GM12864 (cell line): Measurements from ENCODE around the gene SEMA4A.
A peak's percentile ranks its signal among the peaks of the same experiment; 100 is the strongest.

ENCODE experiments used
- DNase-seq: peaks from one replicate; pipeline ENCODE4 v3.0.0-alpha.2; 2011; ENCODE audit warnings: low read depth
- H3K4me3 ChIP-seq: 2 replicates; pipeline ENCODE4 v1.5.1; 2011; ENCODE audit warnings: mild to moderate bottlenecking, low read depth, low read length, control low read depth
- TF ChIP-seq, protein P1 (sequence below): IDR thresholded peaks from 2 replicates; pipeline ENCODE4 v1.5.1; 2011; ENCODE audit warnings: low read depth, mild to moderate bottlenecking, moderate library complexity, low read length, control low read depth, inconsistent platforms; ENCODE audit errors: missing control alignments

SEMA4A gene

DNA sequence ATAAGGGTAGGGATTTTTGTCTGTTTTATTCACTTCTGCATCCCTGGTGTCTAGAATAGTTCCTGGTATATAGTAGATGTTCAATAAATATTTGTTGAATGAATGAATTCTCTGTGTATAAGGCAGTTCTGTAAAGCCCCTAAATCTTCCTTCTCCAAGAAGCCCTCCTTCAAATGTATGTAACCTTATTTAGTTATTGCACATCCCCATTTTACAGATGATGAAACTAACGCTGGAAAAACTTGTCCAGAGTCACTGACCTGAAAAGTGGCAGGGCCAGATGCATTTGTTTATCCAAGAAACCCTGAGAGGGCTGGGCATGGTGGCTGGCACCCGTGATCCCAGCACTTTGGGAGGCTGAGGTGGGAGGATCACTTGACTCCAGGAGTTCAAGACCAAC lies 43.1 kb upstream of the SEMA4A start:
- no peak overlapping the region for H3K4me3 ChIP-seq
- DNase-seq: no peak
- TF ChIP-seq, protein P1, sequence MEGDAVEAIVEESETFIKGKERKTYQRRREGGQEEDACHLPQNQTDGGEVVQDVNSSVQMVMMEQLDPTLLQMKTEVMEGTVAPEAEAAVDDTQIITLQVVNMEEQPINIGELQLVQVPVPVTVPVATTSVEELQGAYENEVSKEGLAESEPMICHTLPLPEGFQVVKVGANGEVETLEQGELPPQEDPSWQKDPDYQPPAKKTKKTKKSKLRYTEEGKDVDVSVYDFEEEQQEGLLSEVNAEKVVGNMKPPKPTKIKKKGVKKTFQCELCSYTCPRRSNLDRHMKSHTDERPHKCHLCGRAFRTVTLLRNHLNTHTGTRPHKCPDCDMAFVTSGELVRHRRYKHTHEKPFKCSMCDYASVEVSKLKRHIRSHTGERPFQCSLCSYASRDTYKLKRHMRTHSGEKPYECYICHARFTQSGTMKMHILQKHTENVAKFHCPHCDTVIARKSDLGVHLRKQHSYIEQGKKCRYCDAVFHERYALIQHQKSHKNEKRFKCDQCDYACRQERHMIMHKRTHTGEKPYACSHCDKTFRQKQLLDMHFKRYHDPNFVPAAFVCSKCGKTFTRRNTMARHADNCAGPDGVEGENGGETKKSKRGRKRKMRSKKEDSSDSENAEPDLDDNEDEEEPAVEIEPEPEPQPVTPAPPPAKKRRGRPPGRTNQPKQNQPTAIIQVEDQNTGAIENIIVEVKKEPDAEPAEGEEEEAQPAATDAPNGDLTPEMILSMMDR: no peak

DNA sequence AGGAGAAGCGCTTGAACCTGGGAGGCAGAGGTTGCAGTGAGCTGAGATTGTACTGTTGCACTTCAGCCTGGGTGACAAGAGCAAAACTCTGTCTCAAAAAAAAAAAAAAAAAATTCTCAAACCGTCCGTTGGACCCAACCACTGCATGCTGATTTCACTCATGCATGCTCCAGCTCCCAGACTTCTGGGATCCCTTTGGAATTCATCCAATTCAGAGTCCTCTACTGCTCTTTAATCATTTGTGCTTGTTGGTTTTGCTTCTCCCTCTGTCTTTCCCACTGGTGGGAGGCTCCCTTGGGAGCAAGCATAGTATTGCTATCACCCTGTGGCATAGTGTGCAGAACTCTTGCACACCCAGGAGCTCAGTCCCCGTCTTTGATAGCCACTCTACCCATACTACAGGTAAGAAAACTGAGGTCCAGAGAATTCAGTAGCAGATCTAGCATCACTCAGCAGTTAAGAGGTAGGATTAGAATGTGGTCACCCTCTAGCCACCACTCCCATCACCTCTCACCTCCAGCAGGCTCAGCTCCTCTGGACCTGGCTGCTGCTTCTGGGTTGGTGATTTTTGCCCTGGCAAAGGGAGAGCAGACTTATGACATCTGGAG lies 41.9 kb upstream of the SEMA4A start:
- DNase-seq: no peak
- TF ChIP-seq, protein P1: no peak
- H3K4me3 ChIP-seq: no peak overlapping the region

DNA sequence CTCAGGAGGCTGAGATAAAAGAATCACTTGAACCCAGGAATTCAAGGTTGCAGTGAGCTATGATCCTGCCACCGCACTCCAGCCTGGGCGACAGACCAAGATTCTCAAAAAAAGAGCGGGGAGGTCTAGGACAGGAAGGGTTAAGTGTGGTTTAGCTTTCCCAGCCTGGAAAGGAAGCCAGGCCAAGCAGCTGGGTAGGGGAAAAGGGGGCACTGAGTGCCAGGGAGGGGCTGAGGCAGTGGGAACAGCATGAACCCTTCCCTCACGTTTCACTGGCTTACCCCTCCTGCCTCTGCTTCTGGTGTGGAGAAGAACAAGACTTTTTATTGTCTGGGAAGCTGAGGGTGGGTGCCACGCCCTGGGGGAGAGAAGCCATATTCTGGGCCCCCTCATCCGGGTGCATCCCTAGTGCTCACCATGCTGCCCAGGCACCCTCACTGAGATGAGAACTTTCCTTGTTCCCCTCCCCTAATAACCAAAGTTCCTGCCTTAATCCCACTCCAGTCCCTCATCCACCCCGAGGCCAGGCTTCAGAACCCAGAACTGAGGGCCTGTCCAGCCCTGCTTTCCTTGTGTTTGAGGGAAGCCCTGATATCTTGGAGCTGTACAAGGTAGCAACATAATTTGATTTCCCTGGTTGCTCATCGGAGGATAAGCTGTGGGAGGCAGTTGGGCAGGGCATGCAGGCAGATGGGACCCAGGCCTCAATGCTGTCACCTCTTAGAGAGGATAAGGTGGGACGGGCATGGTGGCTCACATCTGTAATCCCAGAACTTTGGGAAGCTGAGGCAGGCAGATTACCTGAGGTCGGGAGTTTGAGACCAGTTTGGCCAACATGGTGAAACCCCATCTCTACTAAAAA lies 40.9 kb upstream of the SEMA4A start:
- DNase-seq: no peak
- H3K4me3 ChIP-seq: no peak overlapping the region
- TF ChIP-seq, protein P1: no peak

DNA sequence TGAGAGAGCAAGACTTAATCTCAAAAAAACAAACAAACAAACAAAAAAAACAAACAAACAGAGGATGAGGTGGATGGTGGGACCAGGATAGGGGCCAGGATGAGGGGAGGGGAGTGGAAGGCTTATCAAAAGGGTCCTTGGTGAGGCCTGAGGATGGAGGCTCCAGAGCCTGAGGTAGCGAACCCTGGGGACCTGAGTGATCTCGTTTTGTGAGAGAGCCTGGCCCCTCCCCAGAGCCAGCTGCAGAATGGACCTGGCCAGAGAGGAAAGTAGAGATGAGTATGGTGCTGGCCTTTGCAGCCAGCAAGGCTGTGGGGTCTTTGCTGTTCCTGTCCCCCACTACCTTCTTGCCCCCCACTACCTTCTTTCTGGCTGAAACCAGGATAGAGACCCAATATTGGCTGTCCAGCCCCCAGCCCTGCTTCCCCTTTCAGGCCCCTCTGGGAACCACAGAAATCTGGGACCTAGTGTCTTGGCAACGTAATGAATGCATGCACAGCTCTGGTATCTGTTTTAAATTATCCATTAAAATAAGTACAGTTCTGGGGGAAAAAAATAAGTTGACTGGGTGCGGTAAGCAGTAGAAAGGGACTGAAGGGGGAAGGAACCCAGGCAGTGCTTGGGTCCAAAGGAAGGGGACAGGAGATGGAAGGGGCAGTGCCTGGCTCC lies 40.0 kb upstream of the SEMA4A start:
- TF ChIP-seq, protein P1: no peak
- no peak overlapping the region for H3K4me3 ChIP-seq
- DNase-seq: no peak

DNA sequence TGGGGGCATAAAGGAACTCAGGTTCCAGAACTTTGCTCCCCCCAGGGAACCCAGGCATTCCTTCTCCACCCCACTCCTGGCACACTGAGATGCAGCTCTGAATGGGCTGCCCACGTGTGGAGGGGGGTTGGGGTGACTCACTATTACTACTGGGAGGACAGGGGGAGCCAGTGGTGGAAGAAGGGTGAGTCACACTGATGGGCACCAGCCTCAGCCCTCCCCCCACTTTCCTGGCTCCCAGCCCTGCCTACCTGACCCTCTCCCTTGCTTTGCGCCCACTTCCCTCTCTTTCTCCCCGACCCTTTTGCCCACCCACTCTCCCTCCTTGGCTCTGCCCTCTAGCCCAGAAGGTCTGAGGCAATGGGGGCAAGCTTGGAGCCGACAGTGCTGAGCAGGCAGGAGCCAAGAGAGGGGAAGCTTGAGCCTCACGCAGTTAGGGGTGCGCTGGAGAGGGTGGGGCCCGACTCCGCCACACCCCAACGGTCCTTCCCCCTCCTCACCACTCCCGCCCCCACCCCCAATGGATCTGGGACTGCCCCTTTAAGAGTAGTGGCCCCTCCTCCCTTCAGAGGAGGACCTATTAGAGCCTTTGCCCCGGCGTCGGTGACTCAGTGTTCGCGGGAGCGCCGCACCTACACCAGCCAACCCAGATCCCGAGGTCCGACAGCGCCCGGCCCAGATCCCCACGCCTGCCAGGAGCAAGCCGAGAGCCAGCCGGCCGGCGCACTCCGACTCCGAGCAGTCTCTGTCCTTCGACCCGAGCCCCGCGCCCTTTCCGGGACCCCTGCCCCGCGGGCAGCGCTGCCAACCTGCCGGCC lies 39.1 kb upstream of the SEMA4A start, which contains the start of gene LMNA:
TSS of gene LMNA (plus strand) at position 611 of the 818 bp plus-strand sequence. CDS start 208 bp downstream, outside the sequence.
- H3K4me3 ChIP-seq: peak within 1 kb of the TSS; percentile 71
- TF ChIP-seq, protein P1: no peak

DNA sequence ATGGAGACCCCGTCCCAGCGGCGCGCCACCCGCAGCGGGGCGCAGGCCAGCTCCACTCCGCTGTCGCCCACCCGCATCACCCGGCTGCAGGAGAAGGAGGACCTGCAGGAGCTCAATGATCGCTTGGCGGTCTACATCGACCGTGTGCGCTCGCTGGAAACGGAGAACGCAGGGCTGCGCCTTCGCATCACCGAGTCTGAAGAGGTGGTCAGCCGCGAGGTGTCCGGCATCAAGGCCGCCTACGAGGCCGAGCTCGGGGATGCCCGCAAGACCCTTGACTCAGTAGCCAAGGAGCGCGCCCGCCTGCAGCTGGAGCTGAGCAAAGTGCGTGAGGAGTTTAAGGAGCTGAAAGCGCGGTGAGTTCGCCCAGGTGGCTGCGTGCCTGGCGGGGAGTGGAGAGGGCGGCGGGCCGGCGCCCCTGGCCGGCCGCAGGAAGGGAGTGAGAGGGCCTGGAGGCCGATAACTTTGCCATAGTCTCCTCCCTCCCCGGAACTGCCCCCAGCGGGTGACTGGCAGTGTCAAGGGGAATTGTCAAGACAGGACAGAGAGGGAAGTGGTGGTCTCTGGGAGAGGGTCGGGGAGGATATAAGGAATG lies 38.4 kb upstream of the SEMA4A start:
- DNase-seq: no peak
- TF ChIP-seq, protein P1: no peak
- peak overlapping the region; percentile 71 for H3K4me3 ChIP-seq

More for the DNA sequence above, 39.1 kb upstream of the SEMA4A start, which contains the start of gene LMNA:
- DNase-seq: no peak
